ENCODE measurements around the gene DCDC2. TPM values are rescaled to one million over a fixed set of nuclear protein-coding genes. Genes with fewer than 3 reads are reported as not detected.

The DCDC2 gene
- 1.3 TPM for total RNA-seq

DNA sequence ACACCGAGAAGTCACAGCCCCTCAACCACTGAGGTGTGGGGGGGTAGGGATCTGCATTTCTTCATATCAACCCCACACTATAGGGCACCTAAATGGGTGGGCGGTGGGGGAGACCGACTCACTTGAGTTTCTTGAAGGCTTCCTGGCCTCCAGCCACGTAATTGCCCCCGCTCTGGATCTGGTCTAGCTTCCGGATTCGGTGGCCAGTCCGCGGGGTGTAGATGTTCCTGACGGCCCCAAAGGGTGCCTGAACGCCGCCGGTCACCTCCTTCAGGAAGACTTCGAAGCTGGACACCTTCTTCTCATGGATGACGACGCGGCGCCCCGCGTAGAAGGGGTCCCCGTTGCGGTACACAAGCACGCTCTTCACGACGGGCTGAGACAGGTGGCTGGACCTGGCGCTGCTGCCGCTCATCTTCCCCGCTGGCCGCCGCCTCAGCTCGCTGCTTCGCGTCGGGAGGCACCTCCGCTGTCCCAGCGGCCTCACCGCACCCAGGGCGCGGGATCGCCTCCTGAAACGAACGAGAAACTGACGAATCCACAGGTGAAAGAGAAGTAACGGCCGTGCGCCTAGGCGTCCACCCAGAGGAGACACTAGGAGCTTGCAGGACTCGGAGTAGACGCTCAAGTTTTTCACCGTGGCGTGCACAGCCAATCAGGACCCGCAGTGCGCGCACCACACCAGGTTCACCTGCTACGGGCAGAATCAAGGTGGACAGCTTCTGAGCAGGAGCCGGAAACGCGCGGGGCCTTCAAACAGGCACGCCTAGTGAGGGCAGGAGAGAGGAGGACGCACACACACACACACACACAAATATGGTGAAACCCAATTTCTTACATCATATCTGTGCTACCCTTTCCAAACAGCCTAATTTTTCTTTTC lies at the start of gene DCDC2:
Gene DCDC2 (minus strand): TSS at position 724 of the 883 bp plus-strand sequence. CDS start 309 bp downstream, at position 415.

GRCh38 chr6:24402697-24403500 lies 45.0 kb upstream of the DCDC2 start, which contains the start of gene MRS2:
TSS of gene MRS2 (plus strand) at chr6:24402936. CDS start at chr6:24403047, 111 bp downstream.

GRCh38 chr6:24125980-24126379 lies 231.9 kb downstream of the DCDC2 start, which contains the start of gene NRSN1:
TSS of gene NRSN1 (plus strand) at chr6:24126215. CDS start at chr6:24134328, 8,113 bp downstream.

Small RNAs within 50 kb of the gene (small RNA-seq; reads per million reads assigned to genes)
- gene RF00218 (ENCODE audit: low replicate concordance) (0.67 reads per million, percentile 58 among the genes with 10 or more reads in this experiment), gene RNU6-391P (ENCODE audit: low replicate concordance) (not detected)

Other genes starting within 250 kb of the DCDC2 start
- 31.6 TPM for gene NRSN1, start 231.8 kb downstream of the DCDC2 start, total RNA-seq
- gene MRS2, start 44.9 kb upstream of the DCDC2 start, total RNA-seq: 20.3 TPM
- gene GPLD1, start 131.5 kb upstream of the DCDC2 start, total RNA-seq: 19.7 TPM
- 13.5 TPM for gene ALDH5A1, start 136.9 kb upstream of the DCDC2 start, total RNA-seq